Osteoblast (primary cell): Measurements from ENCODE around the gene SLC13A3. TPM values are rescaled to one million over a fixed set of nuclear protein-coding genes. Genes with fewer than 3 reads are reported as not detected.

Experiments used
- DNase-seq: peaks from one replicate; pipeline ENCODE4 v3.0.0; 2011; ENCODE audit warnings: low spot score, mixed read lengths; ENCODE audit not compliant: insufficient read length; ENCODE audit errors: missing footprints
- H2AFZ ChIP-seq: 2 replicates; pipeline ENCODE4 v1.6.0; 2011; ENCODE audit warnings: mild to moderate bottlenecking, low read length
- H3K27ac ChIP-seq: 2 replicates; pipeline ENCODE4 v1.5.1; 2011; ENCODE audit warnings: mild to moderate bottlenecking, low read depth, low read length, moderate library complexity
- H3K27me3 ChIP-seq: 2 replicates; pipeline ENCODE4 v1.6.0; 2012; ENCODE audit warnings: mild to moderate bottlenecking, control low read depth, inconsistent platforms, low read length, moderate library complexity; ENCODE audit not compliant: insufficient read depth
- H3K36me3 ChIP-seq: 2 replicates; pipeline ENCODE4 v1.5.1; 2011; ENCODE audit warnings: mild to moderate bottlenecking, low read length, control low read depth, moderate library complexity; ENCODE audit not compliant: insufficient read depth
- H3K4me1 ChIP-seq: 2 replicates; pipeline ENCODE4 v1.5.1; 2011; ENCODE audit warnings: mild to moderate bottlenecking, low read length, control low read depth, moderate library complexity; ENCODE audit not compliant: insufficient read depth
- H3K4me2 ChIP-seq: 2 replicates; pipeline ENCODE4 v1.6.0; 2011; ENCODE audit warnings: mild to moderate bottlenecking, low read length; ENCODE audit not compliant: insufficient read depth
- H3K4me3 ChIP-seq: fragments of 200-600 bp; sonication (generic); 3 replicates; pipeline ENCODE4 v1.5.1; 2012; ENCODE audit warnings: mild to moderate bottlenecking, low read length, inconsistent platforms; ENCODE audit not compliant: insufficient read depth
- H3K79me2 ChIP-seq: 2 replicates; pipeline ENCODE4 v1.6.0; 2012; ENCODE audit warnings: mild to moderate bottlenecking, low read length, control low read depth, inconsistent platforms; ENCODE audit not compliant: insufficient read depth
- H3K9me3 ChIP-seq: 2 replicates; pipeline ENCODE4 v1.5.1; 2011; ENCODE audit warnings: low read depth, low read length, control low read depth
- H4K20me1 ChIP-seq: 2 replicates; pipeline ENCODE4 v1.6.0; 2012; ENCODE audit warnings: mild to moderate bottlenecking, low read length, control low read depth; ENCODE audit not compliant: insufficient read depth
- CTCF ChIP-seq: IDR thresholded peaks from 2 replicates; pipeline ENCODE4 v1.5.1; 2011; ENCODE audit warnings: mild to moderate bottlenecking, low read depth, low read length, moderate library complexity; ENCODE audit errors: extremely low read depth
- total RNA-seq: library from RNA; depleted of rRNA; stranded (reverse); fragments of >200 nt; gene quantifications from 2 replicates; pipeline ENCODE4 v1.2.3, GENCODE V29; 2012

Gene SLC13A3
- total RNA-seq, 1 donor, result 1.8 TPM

- Histone ChIP-seq H4K20me1 (no peaks in the 10 kb centered on the region), H3K36me3 (no peaks in the 10 kb centered on the region), H3K4me1 (peaks cover 4% of the 10 kb centered on the region), H3K79me2 (no peaks in the 10 kb centered on the region), H3K27ac (no peak overlapping the region), H2AFZ (no peak overlapping the region), H3K27me3 (no peaks in the 10 kb centered on the region), H3K4me3 (no peak overlapping the region), H3K4me2 (no peak overlapping the region), H3K9me3 (no peaks in the 10 kb centered on the region)
- DNase-seq, result no peak
- TF ChIP-seq CTCF, result no peak
Measured at GRCh38 chr20:46621492-46621891, 29.8 kb downstream of the SLC13A3 start.

- no peaks in the 10 kb centered on the region for H3K36me3 ChIP-seq
- H4K20me1 ChIP-seq, result no peaks in the 10 kb centered on the region
- no peak for TF ChIP-seq CTCF
- no peak for DNase-seq
- no peak overlapping the region for H3K27ac ChIP-seq
- H3K79me2 ChIP-seq, result no peaks in the 10 kb centered on the region
- peaks cover 4% of the 10 kb centered on the region for H3K4me1 ChIP-seq
- no peak overlapping the region for H2AFZ ChIP-seq
- H3K27me3 ChIP-seq, result no peaks in the 10 kb centered on the region
- no peak overlapping the region for H3K4me2 ChIP-seq
- no peak overlapping the region for H3K4me3 ChIP-seq
- no peaks in the 10 kb centered on the region for H3K9me3 ChIP-seq
Measured at GRCh38 chr20:46619445-46619844, 31.8 kb downstream of the SLC13A3 start.

GRCh38 chr20:46618316-46619100, 32.8 kb downstream of the SLC13A3 start:
- Histone ChIP-seq H3K79me2 (no peaks in the 10 kb centered on the region), H3K27me3 (no peaks in the 10 kb centered on the region), H3K36me3 (no peaks in the 10 kb centered on the region), H3K4me3 (no peak overlapping the region), H3K27ac (no peak overlapping the region), H3K4me1 (peaks cover 4% of the 10 kb centered on the region), H3K4me2 (no peak overlapping the region), H4K20me1 (no peaks in the 10 kb centered on the region), H2AFZ (no peak overlapping the region), H3K9me3 (no peaks in the 10 kb centered on the region)
- DNase-seq, result no peak
- TF ChIP-seq CTCF, result no peak

DNA sequence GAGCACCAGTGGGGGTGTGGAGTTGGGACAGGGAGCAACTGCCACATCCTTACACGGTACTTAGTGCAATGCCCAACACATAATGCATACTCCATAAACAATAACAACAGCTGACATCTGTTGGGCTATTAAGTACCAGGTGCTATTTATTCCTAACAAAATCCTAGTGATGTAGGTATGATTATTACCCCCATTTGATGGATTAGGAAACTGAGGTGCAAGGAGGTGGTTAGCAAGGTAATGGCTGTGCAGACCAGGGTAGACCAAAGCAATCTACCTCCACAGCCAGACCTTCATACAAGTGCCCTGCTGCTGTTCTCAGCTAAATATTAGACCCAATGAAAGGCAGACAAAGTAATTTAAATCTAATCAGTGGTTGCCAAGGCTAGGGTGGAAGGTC, 36.8 kb downstream of the SLC13A3 start:
- TF ChIP-seq CTCF, result no peak
- Histone ChIP-seq H3K27ac (no peak overlapping the region), H3K4me1 (no peaks in the 10 kb centered on the region)

More for the DNA sequence above, 36.8 kb downstream of the SLC13A3 start:
- Histone ChIP-seq H3K9me3 (no peaks in the 10 kb centered on the region), H4K20me1 (no peaks in the 10 kb centered on the region), H2AFZ (no peak overlapping the region), H3K36me3 (no peaks in the 10 kb centered on the region), H3K27me3 (no peaks in the 10 kb centered on the region), H3K4me3 (no peak overlapping the region), H3K79me2 (no peaks in the 10 kb centered on the region), H3K4me2 (no peak overlapping the region)
- DNase-seq, result no peak
